Endothelial cell of umbilical vein (primary cell): ENCODE measurements around the gene RGS19. TPM values are rescaled to one million over a fixed set of nuclear protein-coding genes. Genes with fewer than 3 reads are reported as not detected.

Experiments
- BruUV-seq: library from RNA; stranded (reverse); fragments of 400-500 nt; replicated peaks from 2 replicates; lab custom pipeline; 2021; lab: Mats Ljungman, UMichigan
- CTCF ChIA-PET: fragments of 300-600, 350-600 bp; sonication (Branson Sonifier 250); formaldehyde crosslinking; loops from one replicate; lab custom pipeline; 2021; ENCODE audit warnings: antibody characterized with exemption, inconsistent platforms; lab: Charles Lee
- POLR2A ChIA-PET: fragments of 300-600, 350-600 bp; sonication (Branson Sonifier 250); formaldehyde crosslinking; loops from one replicate; lab custom pipeline; 2021; ENCODE audit warnings: antibody characterized with exemption, inconsistent platforms; lab: Charles Lee
- DNase-seq: peaks from one replicate; pipeline ENCODE4 v3.0.0-alpha.2; 2011; ENCODE audit warnings: low read depth, low spot score
- FAIRE-seq: peaks from 2 replicates; lab custom pipeline; 2011; peaks lifted over from hg19 to GRCh38; lab: Jason Lieb, UNC
- H2AFZ ChIP-seq: 2 replicates; pipeline ENCODE4 v1.6.0; 2012; ENCODE audit warnings: low read depth, low read length, control low read depth, inconsistent platforms
- H3K27ac ChIP-seq: 2 replicates; pipeline ENCODE4 v1.5.1; 2011; ENCODE audit warnings: low read depth, mild to moderate bottlenecking, control low read depth, low read length, moderate library complexity; ENCODE audit not compliant: insufficient read depth
- H3K27me3 ChIP-seq, 2 experiments: 2 replicates each; pipeline versions ENCODE4 v1.6.0 to v1.6.1; 2011; ENCODE audit warnings: low read length in 2 of 2, mixed read lengths in 1 of 2; ENCODE audit not compliant: control insufficient read depth in 2 of 2, insufficient read depth in 2 of 2
- H3K36me3 ChIP-seq, 2 experiments: 2 replicates in 1 of 2; 3 replicates in 1 of 2; pipeline ENCODE4 v1.5.1; 2011; ENCODE audit warnings: low read length in 2 of 2, mild to moderate bottlenecking in 1 of 2, moderate library complexity in 1 of 2; ENCODE audit not compliant: control insufficient read depth in 2 of 2, insufficient read depth in 2 of 2; ENCODE audit errors: extremely low read depth in 1 of 2
- H3K4me1 ChIP-seq: 3 replicates; pipeline ENCODE4 v1.5.1; 2011; ENCODE audit warnings: mild to moderate bottlenecking, low read length; ENCODE audit not compliant: control insufficient read depth, insufficient read depth; ENCODE audit errors: extremely low read depth
- H3K4me2 ChIP-seq: 2 replicates; pipeline ENCODE4 v1.6.1; 2011; ENCODE audit warnings: low read length, control low read depth, mixed read lengths; ENCODE audit not compliant: insufficient read depth
- H3K4me3 ChIP-seq, 3 experiments: fragments of 200-600 bp in 1 of 3; sonication (generic), shearing (Covaris generic) in 1 of 3; replicated peaks in 1 of 3; 2 replicates each; pipeline ENCODE4 v1.5.1; 2011 to 2016; ENCODE audit warnings: control low read depth in 3 of 3, low read length in 3 of 3, mild to moderate bottlenecking in 2 of 3, inconsistent platforms in 1 of 3, low read depth in 1 of 3, moderate library complexity in 1 of 3; ENCODE audit not compliant: insufficient read depth in 1 of 3
- H3K79me2 ChIP-seq: 2 replicates; pipeline ENCODE4 v1.6.0; 2012; ENCODE audit warnings: low read length, inconsistent platforms; ENCODE audit not compliant: control insufficient read depth, insufficient read depth
- H3K9ac ChIP-seq: replicated peaks from 2 replicates; pipeline ENCODE3; 2011; ENCODE audit warnings: low read length, control low read depth; ENCODE audit not compliant: insufficient read depth; ENCODE audit errors: extremely low read depth
- H3K9me1 ChIP-seq: replicated peaks from 3 replicates; pipeline ENCODE4 v1.6.0; 2011; ENCODE audit warnings: mild to moderate bottlenecking, low read length; ENCODE audit not compliant: control insufficient read depth, insufficient read depth; ENCODE audit errors: extremely low read depth
- H3K9me3 ChIP-seq: replicated peaks from 2 replicates; pipeline ENCODE4 v1.5.1; 2012; ENCODE audit warnings: low read length, inconsistent platforms; ENCODE audit not compliant: control insufficient read depth, insufficient read depth
- H4K20me1 ChIP-seq: replicated peaks from 2 replicates; pipeline ENCODE3; 2011; ENCODE audit warnings: mild to moderate bottlenecking, low read length; ENCODE audit not compliant: control insufficient read depth, insufficient read depth; ENCODE audit errors: extremely low read depth
- EZH2 ChIP-seq: IDR thresholded peaks from 2 replicates; pipeline ENCODE4 v1.6.1; 2012; ENCODE audit warnings: borderline replicate concordance, low read depth, mild to moderate bottlenecking, moderate library complexity, low read length, inconsistent platforms; ENCODE audit not compliant: severe bottlenecking
- FOS ChIP-seq: IDR thresholded peaks from 2 replicates; pipeline ENCODE4 v1.6.1; 2011; ENCODE audit warnings: mild to moderate bottlenecking, low read length, moderate library complexity, borderline replicate concordance; ENCODE audit not compliant: insufficient read depth
- GATA2 ChIP-seq: IDR thresholded peaks from 2 replicates; pipeline ENCODE4 v1.7.0; 2011; ENCODE audit warnings: low read depth, mild to moderate bottlenecking, moderate library complexity, mixed read lengths, low read length; ENCODE audit not compliant: insufficient read length, insufficient read depth
- JUN ChIP-seq: IDR thresholded peaks from 2 replicates; pipeline ENCODE4 v1.6.1; 2011; ENCODE audit warnings: borderline replicate concordance, low read depth; ENCODE audit not compliant: insufficient read length, insufficient read depth
- MYC ChIP-seq: IDR thresholded peaks from one replicate; pipeline ENCODE4 v1.6.1; 2011; ENCODE audit warnings: mild to moderate bottlenecking, low read depth, low read length
- POLR2A ChIP-seq: IDR thresholded peaks from 2 replicates; pipeline ENCODE4 v1.6.1; 2012; ENCODE audit warnings: low read depth, mild to moderate bottlenecking, control low read depth, low read length
- POLR2AphosphoS5 ChIP-seq: IDR thresholded peaks from 2 replicates; pipeline ENCODE4 v1.6.1; 2012; ENCODE audit warnings: low read depth, mild to moderate bottlenecking, control low read depth, low read length, moderate library complexity; ENCODE audit not compliant: insufficient read depth
- dilution Hi-C: fragments of 300-500 bp; cut with MboI; formaldehyde crosslinking; loops from one replicate; pipeline ENCODE4 v1.15.0; 2019; ENCODE audit warnings: low sequenced_read_pairs; ENCODE audit not compliant: extremely low pct_ligation_motif_present
- intact Hi-C: fragments of 100-400 bp; cut with micrococcal nuclease; formaldehyde crosslinking; loops from one replicate; pipeline ENCODE4 v1.10.0; 2022
- polyA plus RNA-seq, 4 experiments: library from polyadenylated mRNA; depleted of rRNA in 3 of 4; stranded (reverse) in 3 of 4; unstranded in 1 of 4; fragments of >200 nt; gene quantifications; 2 replicates each; pipeline versions ENCODE4 v1.2.1 to v1.2.3, GENCODE V29; 2011 to 2012; ENCODE audit warnings: missing spikeins in 1 of 4
- total RNA-seq: library from RNA; stranded (reverse); gene quantifications from 2 replicates; pipeline ENCODE4 v1.2.3, GENCODE V29; 2021
- TF ChIP-seq, protein P1 (sequence below): IDR thresholded peaks from 2 replicates; pipeline ENCODE4 v1.6.1; 2011; ENCODE audit not compliant: insufficient read depth, insufficient read length
- TF ChIP-seq, protein P2 (sequence below), 2 donors: IDR thresholded peaks; 1 replicate in 1 of 2; 2 replicates in 1 of 2; pipeline ENCODE4 v1.5.1; 2011; ENCODE audit warnings: low read length in 2 of 2, mild to moderate bottlenecking in 2 of 2, moderate library complexity in 2 of 2, control low read depth in 1 of 2, inconsistent platforms in 1 of 2, low read depth in 1 of 2; ENCODE audit not compliant: insufficient read depth in 1 of 2; ENCODE audit errors: extremely low read depth in 1 of 2

Gene RGS19
- total and polyA plus RNA-seq, 2 donors (not counting 3 experiments of a cell fraction or from before 2014, with no cell fraction given): 27.8 to 33.7 TPM

DNA sequence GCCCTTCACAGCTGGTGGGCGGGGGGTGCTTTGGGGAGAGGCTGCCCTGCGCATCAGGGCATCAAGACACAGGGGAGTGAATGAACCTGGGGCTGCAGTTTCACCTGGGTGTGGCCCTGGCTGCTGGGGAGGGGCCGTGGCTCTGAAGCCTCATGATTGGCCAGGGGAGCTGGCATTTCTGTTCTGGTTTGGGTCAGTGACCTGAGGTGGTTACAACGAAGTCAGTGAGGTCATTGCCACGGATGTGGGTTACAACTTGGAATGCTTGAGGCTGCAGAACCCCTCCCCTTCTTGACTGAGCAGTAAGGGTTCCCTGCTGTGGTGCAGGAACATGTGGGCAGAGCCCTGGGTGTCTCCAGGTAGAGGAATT lies 13.4 kb downstream of the RGS19 start:
- no peak overlapping the region for H3K4me3 ChIP-seq
- no peaks in the 10 kb centered on the region for H3K36me3 ChIP-seq
- H4K20me1 ChIP-seq: no peaks in the 10 kb centered on the region
- dilution Hi-C loops: no loop called here
- ChIA-PET POLR2A (no interaction called here), CTCF (interaction anchor here (1.2 to 1.4 kb wide), 2 partner anchors 15 to 26 kb away, joined by 3 to 5 read pairs; no protein-coding TSS in a partner anchor)
- FAIRE-seq (peak; percentile 42), DNase-seq (no peak)
- no peaks in the 10 kb centered on the region for H3K9me3 ChIP-seq
- peaks cover 6% of the 10 kb centered on the region for H3K79me2 ChIP-seq
- H3K27ac ChIP-seq: no peak overlapping the region
- no peak overlapping the region for H3K9ac ChIP-seq
- no peak overlapping the region for H2AFZ ChIP-seq
- intact Hi-C loops: loop anchor here (10.0 kb wide), 1 partner anchor 59 kb away; no protein-coding TSS in a partner anchor
- H3K4me2 ChIP-seq: no peak overlapping the region
- TF ChIP-seq MYC (no peak), POLR2A (no peak), JUN (no peak), FOS (no peak), POLR2AphosphoS5 (no peak), EZH2 (no peak), GATA2 (no peak)
- TF ChIP-seq, protein P1, sequence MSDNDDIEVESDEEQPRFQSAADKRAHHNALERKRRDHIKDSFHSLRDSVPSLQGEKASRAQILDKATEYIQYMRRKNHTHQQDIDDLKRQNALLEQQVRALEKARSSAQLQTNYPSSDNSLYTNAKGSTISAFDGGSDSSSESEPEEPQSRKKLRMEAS: no peak
- TF ChIP-seq, protein P2, sequence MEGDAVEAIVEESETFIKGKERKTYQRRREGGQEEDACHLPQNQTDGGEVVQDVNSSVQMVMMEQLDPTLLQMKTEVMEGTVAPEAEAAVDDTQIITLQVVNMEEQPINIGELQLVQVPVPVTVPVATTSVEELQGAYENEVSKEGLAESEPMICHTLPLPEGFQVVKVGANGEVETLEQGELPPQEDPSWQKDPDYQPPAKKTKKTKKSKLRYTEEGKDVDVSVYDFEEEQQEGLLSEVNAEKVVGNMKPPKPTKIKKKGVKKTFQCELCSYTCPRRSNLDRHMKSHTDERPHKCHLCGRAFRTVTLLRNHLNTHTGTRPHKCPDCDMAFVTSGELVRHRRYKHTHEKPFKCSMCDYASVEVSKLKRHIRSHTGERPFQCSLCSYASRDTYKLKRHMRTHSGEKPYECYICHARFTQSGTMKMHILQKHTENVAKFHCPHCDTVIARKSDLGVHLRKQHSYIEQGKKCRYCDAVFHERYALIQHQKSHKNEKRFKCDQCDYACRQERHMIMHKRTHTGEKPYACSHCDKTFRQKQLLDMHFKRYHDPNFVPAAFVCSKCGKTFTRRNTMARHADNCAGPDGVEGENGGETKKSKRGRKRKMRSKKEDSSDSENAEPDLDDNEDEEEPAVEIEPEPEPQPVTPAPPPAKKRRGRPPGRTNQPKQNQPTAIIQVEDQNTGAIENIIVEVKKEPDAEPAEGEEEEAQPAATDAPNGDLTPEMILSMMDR (IDR thresholded peaks at IDR 0.05; ENCODE audit: extremely low read depth in 1 of 2, insufficient read depth in 1 of 2, low read depth in 1 of 2, low read length in 2 of 2): no peak
- peaks cover 18% of the 10 kb centered on the region for H3K4me1 ChIP-seq
- no peaks in the 10 kb centered on the region for H3K9me1 ChIP-seq
- BruUV-seq: no TSS peak
- H3K27me3 ChIP-seq: no peaks in the 10 kb centered on the region
